Caco-2 (cell line): ENCODE measurements around the gene UBTD1. TPM values are rescaled to one million over a fixed set of nuclear protein-coding genes. Genes with fewer than 3 reads are reported as not detected.

Source experiments
- BruUV-seq: library from RNA; stranded (reverse); fragments of 400-500 nt; replicated peaks from 2 replicates; lab custom pipeline; 2021; lab: Mats Ljungman, UMichigan
- CTCF ChIA-PET: fragments of 300-600 bp; sonication (Branson Sonifier 250); formaldehyde crosslinking; loops from one replicate; lab custom pipeline; 2022; ENCODE audit warnings: antibody characterized with exemption; lab: Charles Lee
- POLR2A ChIA-PET: fragments of 300-600 bp; sonication (Branson Sonifier 250); formaldehyde crosslinking; loops from one replicate; lab custom pipeline; 2022; ENCODE audit warnings: antibody characterized with exemption; lab: Charles Lee
- DNase-seq, 2 experiments: peaks; one replicate each; pipeline versions ENCODE4 v3.0.0 to v3.0.0-alpha.2; 2020 to 2022
- H3K27me3 ChIP-seq: replicated peaks from 2 replicates; pipeline ENCODE4 v1.6.0; 2011; ENCODE audit warnings: low read length; ENCODE audit not compliant: control insufficient read depth, insufficient read depth
- H3K36me3 ChIP-seq: 2 replicates; pipeline ENCODE4 v1.5.1; 2011; ENCODE audit warnings: low read length; ENCODE audit not compliant: control insufficient read depth, insufficient read depth
- H3K4me1 ChIP-seq: fragments of 250-450 bp; sonication (Bioruptor Pico); 2 replicates; pipeline ENCODE4 v1.5.1; 2020; ENCODE audit warnings: mild to moderate bottlenecking
- H3K4me3 ChIP-seq: 2 replicates; pipeline ENCODE4 v1.5.1; 2011; ENCODE audit warnings: low read depth, mild to moderate bottlenecking, control low read depth, low read length
- H3K9me3 ChIP-seq: fragments of 250-450 bp; sonication (Bioruptor Pico); 2 replicates; pipeline ENCODE4 v1.5.1; 2020; ENCODE audit warnings: mild to moderate bottlenecking, moderate library complexity
- H3K27ac Mint-ChIP-seq: one replicate; pipeline ENCODE4 v1.8.0; 2022; ENCODE audit warnings: mixed read lengths; ENCODE audit not compliant: unreplicated experiment
- H3K27me3 Mint-ChIP-seq: one replicate; pipeline ENCODE4 v1.8.0; 2022; ENCODE audit warnings: mixed read lengths; ENCODE audit not compliant: insufficient read depth, unreplicated experiment
- H3K36me3 Mint-ChIP-seq: one replicate; pipeline ENCODE4 v1.8.0; 2022; ENCODE audit warnings: mild to moderate bottlenecking, mixed read lengths; ENCODE audit not compliant: insufficient read depth, unreplicated experiment
- H3K4me1 Mint-ChIP-seq: one replicate; pipeline ENCODE4 v1.8.0; 2022; ENCODE audit warnings: low read depth, mixed read lengths; ENCODE audit not compliant: unreplicated experiment
- H3K4me3 Mint-ChIP-seq: one replicate; pipeline ENCODE4 v1.8.0; 2022; ENCODE audit warnings: mild to moderate bottlenecking, moderate library complexity, mixed read lengths; ENCODE audit not compliant: unreplicated experiment
- H3K9me3 Mint-ChIP-seq: one replicate; pipeline ENCODE4 v1.8.0; 2022; ENCODE audit warnings: mixed read lengths; ENCODE audit not compliant: unreplicated experiment
- intact Hi-C: fragments of 100-400 bp; cut with micrococcal nuclease; formaldehyde crosslinking; loops from one replicate; pipeline ENCODE4 v1.10.0; 2022; ENCODE audit not compliant: unreplicated experiment
- total RNA-seq: library from RNA; stranded (reverse); gene quantifications from 2 replicates; pipeline ENCODE4 v1.2.3, GENCODE V29; 2022
- TF ChIP-seq, protein P1 (sequence below), 2 experiments: fragments of 200-600 bp in 1 of 2; IDR thresholded peaks; 1 replicate in 1 of 2; 2 replicates in 1 of 2; pipeline versions ENCODE4 v1.5.1 to v1.8.0; 2011 to 2022; ENCODE audit warnings: antibody characterized with exemption in 1 of 2, control low read depth in 1 of 2, inconsistent platforms in 1 of 2, low read depth in 1 of 2, low read length in 1 of 2, mild to moderate bottlenecking in 1 of 2, moderate library complexity in 1 of 2; ENCODE audit not compliant: insufficient read depth in 1 of 2, severe bottlenecking in 1 of 2, unreplicated experiment in 1 of 2

The UBTD1 gene
- total RNA-seq, 1 experiment from 2014 or later = 11.4 TPM

DNA sequence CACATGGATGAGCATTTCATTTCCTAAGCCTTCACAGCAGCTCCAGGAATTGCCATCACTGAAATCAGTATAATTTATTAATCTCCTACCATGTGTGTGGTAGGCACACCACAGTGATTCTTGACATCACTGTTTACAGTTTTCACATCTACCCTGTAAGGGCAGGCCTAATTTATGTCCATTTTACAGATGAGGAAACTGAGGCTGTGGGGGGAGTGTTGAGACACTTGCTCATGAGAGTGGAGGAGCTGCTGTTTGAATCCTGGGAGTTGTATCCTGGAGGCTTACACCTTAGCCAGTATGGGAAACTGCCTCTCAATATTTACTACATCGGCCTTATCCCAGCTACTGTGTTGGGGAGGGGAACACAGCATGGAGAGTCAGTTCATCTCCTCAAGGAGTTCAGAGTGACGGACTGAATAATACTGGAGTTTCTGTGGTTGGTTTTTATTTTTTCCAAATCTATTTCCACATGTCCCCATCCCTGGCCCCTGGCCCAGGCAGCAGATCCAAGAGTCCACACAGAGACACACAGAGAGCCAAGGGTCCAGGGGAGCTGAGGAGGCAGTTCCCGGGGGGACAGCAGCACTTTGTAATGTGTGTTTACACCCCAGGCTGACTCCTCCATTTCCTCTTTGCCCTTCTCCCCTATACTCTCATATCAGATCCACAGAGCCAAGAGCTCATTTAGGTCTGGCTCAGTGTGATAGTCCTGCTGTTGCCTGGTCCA lies 13.2 kb downstream of the UBTD1 start:
- Mint-ChIP-seq H3K27ac (no peak overlapping the region), H3K4me1 (no peaks in the 10 kb centered on the region), H3K36me3 (no peaks in the 10 kb centered on the region), H3K9me3 (no peaks in the 10 kb centered on the region), H3K27me3 (no peaks in the 10 kb centered on the region), H3K4me3 (no peak overlapping the region)
- no peaks in the 10 kb centered on the region for H3K4me1 ChIP-seq
- intact Hi-C loops = no loop called here
- no peak overlapping the region for H3K4me3 ChIP-seq
- ChIA-PET POLR2A (interaction anchor here (0.5 kb wide), 1 partner anchor 20 kb away, joined by 5 read pairs; no protein-coding TSS in a partner anchor), CTCF (no interaction called here)
- no peak for DNase-seq
- no peaks in the 10 kb centered on the region for H3K27me3 ChIP-seq
- BruUV-seq = no TSS peak
- H3K36me3 ChIP-seq = no peaks in the 10 kb centered on the region
- no peaks in the 10 kb centered on the region for H3K9me3 ChIP-seq
- TF ChIP-seq, protein P1, sequence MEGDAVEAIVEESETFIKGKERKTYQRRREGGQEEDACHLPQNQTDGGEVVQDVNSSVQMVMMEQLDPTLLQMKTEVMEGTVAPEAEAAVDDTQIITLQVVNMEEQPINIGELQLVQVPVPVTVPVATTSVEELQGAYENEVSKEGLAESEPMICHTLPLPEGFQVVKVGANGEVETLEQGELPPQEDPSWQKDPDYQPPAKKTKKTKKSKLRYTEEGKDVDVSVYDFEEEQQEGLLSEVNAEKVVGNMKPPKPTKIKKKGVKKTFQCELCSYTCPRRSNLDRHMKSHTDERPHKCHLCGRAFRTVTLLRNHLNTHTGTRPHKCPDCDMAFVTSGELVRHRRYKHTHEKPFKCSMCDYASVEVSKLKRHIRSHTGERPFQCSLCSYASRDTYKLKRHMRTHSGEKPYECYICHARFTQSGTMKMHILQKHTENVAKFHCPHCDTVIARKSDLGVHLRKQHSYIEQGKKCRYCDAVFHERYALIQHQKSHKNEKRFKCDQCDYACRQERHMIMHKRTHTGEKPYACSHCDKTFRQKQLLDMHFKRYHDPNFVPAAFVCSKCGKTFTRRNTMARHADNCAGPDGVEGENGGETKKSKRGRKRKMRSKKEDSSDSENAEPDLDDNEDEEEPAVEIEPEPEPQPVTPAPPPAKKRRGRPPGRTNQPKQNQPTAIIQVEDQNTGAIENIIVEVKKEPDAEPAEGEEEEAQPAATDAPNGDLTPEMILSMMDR (IDR thresholded peaks at IDR 0.05; ENCODE audit: insufficient read depth in 1 of 2, low read depth in 1 of 2, low read length in 1 of 2, severe bottlenecking in 1 of 2, unreplicated experiment in 1 of 2) = no peak

DNA sequence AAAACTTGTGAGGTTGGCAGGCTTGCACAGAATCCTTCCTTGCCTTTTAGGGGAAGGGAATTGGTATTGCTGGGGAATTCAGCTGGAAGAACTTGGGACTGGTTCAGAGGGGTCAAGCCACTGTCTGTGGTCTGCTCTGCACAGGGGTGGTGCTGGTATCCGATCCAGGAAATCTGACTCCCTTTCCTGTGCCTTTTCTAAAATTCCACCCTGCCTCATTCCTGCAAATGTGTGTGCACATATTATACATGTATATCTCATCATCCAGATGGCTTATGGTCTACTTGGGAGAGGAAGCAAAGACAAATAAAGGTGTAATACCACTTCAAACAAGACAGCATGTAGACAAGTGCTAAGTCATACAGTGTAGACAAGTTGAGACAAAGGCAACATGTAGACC lies 14.3 kb downstream of the UBTD1 start:
- H3K4me1 Mint-ChIP-seq = no peaks in the 10 kb centered on the region
- H3K9me3 Mint-ChIP-seq = no peaks in the 10 kb centered on the region
- no peaks in the 10 kb centered on the region for H3K36me3 Mint-ChIP-seq
- CTCF ChIA-PET = interaction anchor here (0.8 kb wide), 1 partner anchor 81 kb away, joined by 3 read pairs; no protein-coding TSS in a partner anchor
- TF ChIP-seq, protein P1 (IDR thresholded peaks at IDR 0.05; ENCODE audit: insufficient read depth in 1 of 2, low read depth in 1 of 2, low read length in 1 of 2, severe bottlenecking in 1 of 2, unreplicated experiment in 1 of 2) = no peak
- no peak overlapping the region for H3K27ac Mint-ChIP-seq
- no peaks in the 10 kb centered on the region for H3K27me3 Mint-ChIP-seq
- H3K36me3 ChIP-seq = no peaks in the 10 kb centered on the region
- no peak for DNase-seq
- H3K4me3 Mint-ChIP-seq = no peak overlapping the region
- H3K4me1 ChIP-seq = no peaks in the 10 kb centered on the region
- H3K27me3 ChIP-seq = no peaks in the 10 kb centered on the region
- no TSS peak for BruUV-seq
- intact Hi-C loops = no loop called here
- POLR2A ChIA-PET = no interaction called here
- H3K9me3 ChIP-seq = no peaks in the 10 kb centered on the region
- H3K4me3 ChIP-seq = no peak overlapping the region

DNA sequence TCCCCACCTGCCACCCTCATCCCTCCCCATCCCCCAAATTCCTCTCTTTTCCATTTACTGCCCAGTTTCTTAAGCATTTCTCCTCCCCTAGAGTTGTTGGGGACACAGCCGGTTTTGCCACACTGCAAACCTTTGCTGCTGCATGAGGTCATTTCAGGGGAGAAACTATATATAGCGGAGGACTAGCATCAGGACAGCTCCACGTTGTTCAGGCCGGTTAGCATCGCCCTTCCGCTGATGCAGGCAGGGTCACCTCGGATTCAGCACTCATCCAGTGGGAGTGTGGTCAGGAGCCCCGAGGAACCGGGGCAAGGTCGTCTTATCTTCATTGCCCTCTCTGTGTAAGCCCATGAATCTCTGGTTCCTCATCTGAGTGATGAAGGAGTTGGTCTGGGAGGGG lies 15.6 kb downstream of the UBTD1 start:
- Mint-ChIP-seq H3K4me1 (no peaks in the 10 kb centered on the region), H3K36me3 (no peaks in the 10 kb centered on the region), H3K27ac (no peak overlapping the region), H3K4me3 (no peak overlapping the region), H3K27me3 (no peaks in the 10 kb centered on the region), H3K9me3 (no peaks in the 10 kb centered on the region)
- no peak for DNase-seq
- TF ChIP-seq, protein P1 (IDR thresholded peaks at IDR 0.05; ENCODE audit: insufficient read depth in 1 of 2, low read depth in 1 of 2, low read length in 1 of 2, severe bottlenecking in 1 of 2, unreplicated experiment in 1 of 2) = no peak
- Histone ChIP-seq H3K36me3 (no peaks in the 10 kb centered on the region), H3K4me3 (no peak overlapping the region), H3K27me3 (no peaks in the 10 kb centered on the region), H3K9me3 (no peaks in the 10 kb centered on the region), H3K4me1 (no peaks in the 10 kb centered on the region)
- no TSS peak for BruUV-seq
- ChIA-PET CTCF (no interaction called here), POLR2A (no interaction called here)
- intact Hi-C loops = no loop called here
